ENCODE results near the gene ADAMTS18. TPM values are rescaled to one million over a fixed set of nuclear protein-coding genes. Genes with fewer than 3 reads are reported as not detected.

Gene ADAMTS18
- total RNA-seq, 2 experiments from 2014 or later: not detected

DNA sequence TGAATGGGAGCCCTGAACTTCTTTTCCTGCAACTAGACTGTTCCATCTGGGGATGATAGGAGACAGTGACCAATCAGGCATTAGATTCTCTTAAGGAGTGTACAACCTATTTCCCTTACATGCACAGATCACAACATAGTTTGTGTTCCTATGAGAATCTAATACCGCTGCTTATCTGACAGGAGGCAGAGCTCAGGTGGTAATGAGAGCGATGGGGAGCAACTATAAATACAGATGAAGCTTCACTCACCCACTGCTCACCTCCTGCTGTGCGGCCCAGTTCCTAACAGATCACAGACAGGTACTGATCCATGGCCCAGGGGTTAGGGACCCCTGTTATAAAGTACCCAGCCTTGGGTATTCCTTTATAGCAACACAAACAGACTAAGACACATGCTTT lies 17.4 kb upstream of the ADAMTS18 start:
- no TSS peak for BruUV-seq (replicated peaks)
- ChIA-PET POLR2A (no interaction called here), CTCF (ENCODE audit: unreplicated experiment) (no interaction called here)

GRCh38 chr16:77450790-77451487 lies 16.1 kb upstream of the ADAMTS18 start:
- no peaks in the 10 kb centered on the region for H3K79me2 ChIP-seq (ENCODE audit: insufficient read depth, low read depth, low read length)
- POLR2A ChIA-PET: interaction anchor here (0.6 kb wide), 1 partner anchor 176 kb away, joined by 3 read pairs; no protein-coding TSS in a partner anchor
- H3K27ac ChIP-seq (ENCODE audit: low read depth, low read length, poor library complexity, severe bottlenecking): no peak overlapping the region
- H4K20me1 ChIP-seq (ENCODE audit: insufficient read depth, low read length): no peaks in the 10 kb centered on the region
- no peak overlapping the region for H2AFZ ChIP-seq (ENCODE audit: low read length)
- CTCF ChIA-PET (ENCODE audit: unreplicated experiment): interaction anchor here (0.6 kb wide), 1 partner anchor 393 kb away, joined by 3 read pairs; no protein-coding TSS in a partner anchor
- no peak for DNase-seq (ENCODE audit: low spot score)
- no peak overlapping the region for H3K4me2 ChIP-seq (ENCODE audit: low read length)
- H3K4me3 ChIP-seq (ENCODE audit: low read depth, low read length, poor library complexity, severe bottlenecking): no peak overlapping the region
- intact Hi-C loops (cut with micrococcal nuclease; ENCODE audit: unreplicated experiment): no loop called here
- no peaks in the 10 kb centered on the region for H3K36me3 ChIP-seq (ENCODE audit: insufficient read depth, low read length)
- no peaks in the 10 kb centered on the region for H3K9me3 ChIP-seq (ENCODE audit: low read length)
- TF ChIP-seq EZH2phosphoT487 (IDR thresholded peaks at IDR 0.05; ENCODE audit: borderline replicate concordance, low read depth, low read length): no peak
- no peak for TF ChIP-seq CTCF (conservative IDR thresholded peaks at IDR 0.05; ENCODE audit: low read length)
- no TSS peak for BruUV-seq (replicated peaks)
- H3K4me1 ChIP-seq (ENCODE audit: insufficient read depth, low read length, poor library complexity, severe bottlenecking): no peaks in the 10 kb centered on the region
- H3K9me2 ChIP-seq (ENCODE audit: insufficient read depth, low read length): no peaks in the 10 kb centered on the region

More for the DNA sequence above, 17.4 kb upstream of the ADAMTS18 start:
- Histone ChIP-seq H3K4me3 (ENCODE audit: low read depth, low read length, poor library complexity, severe bottlenecking) (no peak overlapping the region), H3K27ac (ENCODE audit: low read depth, low read length, poor library complexity, severe bottlenecking) (no peak overlapping the region), H3K9me3 (ENCODE audit: low read length) (no peaks in the 10 kb centered on the region), H3K9me2 (ENCODE audit: insufficient read depth, low read length) (no peaks in the 10 kb centered on the region), H3K36me3 (ENCODE audit: insufficient read depth, low read length) (no peaks in the 10 kb centered on the region), H3K4me1 (ENCODE audit: insufficient read depth, low read length, poor library complexity, severe bottlenecking) (no peaks in the 10 kb centered on the region), H4K20me1 (ENCODE audit: insufficient read depth, low read length) (no peaks in the 10 kb centered on the region), H3K79me2 (ENCODE audit: insufficient read depth, low read depth, low read length) (no peaks in the 10 kb centered on the region), H2AFZ (ENCODE audit: low read length) (no peak overlapping the region), H3K4me2 (ENCODE audit: low read length) (no peak overlapping the region)
- DNase-seq (ENCODE audit: low spot score): no peak
- intact Hi-C loops (cut with micrococcal nuclease; ENCODE audit: unreplicated experiment): no loop called here
- TF ChIP-seq CTCF (conservative IDR thresholded peaks at IDR 0.05; ENCODE audit: low read length) (no peak), EZH2phosphoT487 (IDR thresholded peaks at IDR 0.05; ENCODE audit: borderline replicate concordance, low read depth, low read length) (no peak)

- Histone ChIP-seq H3K36me3 (ENCODE audit: insufficient read depth, low read length) (no peaks in the 10 kb centered on the region), H2AFZ (ENCODE audit: low read length) (no peak overlapping the region), H3K27ac (ENCODE audit: low read depth, low read length, poor library complexity, severe bottlenecking) (no peak overlapping the region), H3K4me2 (ENCODE audit: low read length) (no peak overlapping the region), H3K4me3 (ENCODE audit: low read depth, low read length, poor library complexity, severe bottlenecking) (no peak overlapping the region), H3K9me3 (ENCODE audit: low read length) (no peaks in the 10 kb centered on the region), H3K79me2 (ENCODE audit: insufficient read depth, low read depth, low read length) (no peaks in the 10 kb centered on the region), H4K20me1 (ENCODE audit: insufficient read depth, low read length) (no peaks in the 10 kb centered on the region), H3K4me1 (ENCODE audit: insufficient read depth, low read length, poor library complexity, severe bottlenecking) (no peaks in the 10 kb centered on the region), H3K9me2 (ENCODE audit: insufficient read depth, low read length) (no peaks in the 10 kb centered on the region)
- POLR2A ChIA-PET: interaction anchor here (0.6 to 1.2 kb wide), 2 partner anchors 13 to 1552 kb away, joined by 4 to 7 read pairs; no protein-coding TSS in a partner anchor
- intact Hi-C loops (cut with micrococcal nuclease; ENCODE audit: unreplicated experiment): no loop called here
- no peak for TF ChIP-seq CTCF (conservative IDR thresholded peaks at IDR 0.05; ENCODE audit: low read length)
- TF ChIP-seq EZH2phosphoT487 (IDR thresholded peaks at IDR 0.05; ENCODE audit: borderline replicate concordance, low read depth, low read length): no peak
- no peak for DNase-seq (ENCODE audit: low spot score)
- BruUV-seq (replicated peaks): no TSS peak
- CTCF ChIA-PET (ENCODE audit: unreplicated experiment): no interaction called here
Observed at GRCh38 chr16:77449208-77449607, 14.4 kb upstream of the ADAMTS18 start.

Data from OCI-LY7 (cell line).